Stimulated activated CD4-positive, alpha-beta T cell treated with anti-CD3 and anti-CD28 coated beads, Interleukin-4, amount 100 ng/mL, for 1 hour (primary cell): ENCODE data around the gene PLA2G4E.
A peak's percentile ranks its signal among the peaks of the same experiment; 100 is the strongest.

Experiments
- DNase-seq: peaks from one replicate; pipeline ENCODE4 v3.0.0-alpha.2; 2020

The PLA2G4E gene

DNA sequence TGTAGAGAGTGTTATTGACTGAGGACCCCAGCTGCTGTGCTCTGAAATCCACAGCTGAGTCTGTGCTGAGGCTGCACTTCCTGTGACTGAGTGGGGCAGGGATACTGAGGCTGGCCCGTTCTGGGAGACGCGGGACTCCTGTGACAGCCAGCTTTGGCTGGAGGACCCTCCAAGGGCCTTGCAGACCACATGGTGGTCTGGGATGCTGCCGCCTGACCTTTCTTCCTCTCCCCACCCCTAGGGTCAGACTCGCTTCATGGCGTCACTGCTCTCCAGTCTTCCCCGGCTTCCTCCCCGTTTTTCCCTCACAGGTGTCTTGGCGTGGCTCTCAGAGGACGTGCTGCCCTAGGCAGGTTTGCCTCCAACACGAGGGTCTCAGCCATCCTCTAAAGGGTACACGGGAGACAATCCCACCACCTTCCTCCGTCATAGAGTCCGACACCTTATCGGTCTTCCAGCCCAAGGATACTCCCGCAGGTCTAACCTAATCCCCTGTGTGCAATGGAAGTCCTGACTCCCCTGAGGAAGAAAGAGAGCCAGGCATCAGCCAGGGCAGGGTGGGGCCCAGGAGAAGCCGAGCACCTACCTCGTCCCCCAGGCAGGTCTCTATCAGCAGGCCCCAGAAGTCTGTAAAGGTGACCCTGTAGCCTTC is 28.6 kb downstream of the PLA2G4E start:
- DNase-seq = no peak

DNA sequence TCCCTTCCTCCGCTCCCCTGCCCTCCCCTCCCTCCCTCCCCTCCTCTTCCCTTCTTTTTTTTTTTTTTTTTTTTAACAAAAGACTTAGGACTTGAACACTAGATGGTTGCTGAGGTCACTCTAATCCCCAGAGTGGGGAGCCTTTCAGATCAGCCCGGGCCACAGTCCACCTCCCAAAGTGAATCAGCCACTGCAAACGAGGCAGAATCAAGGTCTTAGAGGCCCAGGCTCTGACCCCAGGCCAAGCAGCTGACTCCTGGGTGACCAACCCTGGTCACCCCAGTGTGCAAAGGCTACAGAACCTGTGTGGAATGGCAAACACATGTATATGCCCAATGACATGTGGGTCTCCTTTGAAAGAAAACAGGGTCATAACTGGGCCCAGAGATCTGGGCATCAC is 30.2 kb downstream of the PLA2G4E start:
- DNase-seq = no peak

DNA sequence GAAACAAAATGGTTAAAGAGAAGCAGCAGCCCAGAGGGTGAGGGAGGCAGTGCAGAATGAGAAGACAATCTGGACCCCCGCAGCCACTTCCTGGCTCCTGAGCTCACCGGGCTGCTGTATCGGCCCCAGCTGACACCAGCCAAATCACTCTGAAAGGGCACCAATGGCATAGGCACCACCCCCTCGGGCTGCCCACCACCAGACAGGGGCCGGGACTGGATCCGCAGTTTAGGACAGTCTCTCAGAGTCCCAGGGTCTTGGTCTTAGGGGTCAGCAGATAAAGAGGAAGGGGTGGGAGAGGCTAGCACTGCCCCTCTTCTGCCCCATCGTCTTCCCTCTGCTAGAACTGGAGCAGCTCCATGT is 30.6 kb downstream of the PLA2G4E start:
- DNase-seq = no peak

DNA sequence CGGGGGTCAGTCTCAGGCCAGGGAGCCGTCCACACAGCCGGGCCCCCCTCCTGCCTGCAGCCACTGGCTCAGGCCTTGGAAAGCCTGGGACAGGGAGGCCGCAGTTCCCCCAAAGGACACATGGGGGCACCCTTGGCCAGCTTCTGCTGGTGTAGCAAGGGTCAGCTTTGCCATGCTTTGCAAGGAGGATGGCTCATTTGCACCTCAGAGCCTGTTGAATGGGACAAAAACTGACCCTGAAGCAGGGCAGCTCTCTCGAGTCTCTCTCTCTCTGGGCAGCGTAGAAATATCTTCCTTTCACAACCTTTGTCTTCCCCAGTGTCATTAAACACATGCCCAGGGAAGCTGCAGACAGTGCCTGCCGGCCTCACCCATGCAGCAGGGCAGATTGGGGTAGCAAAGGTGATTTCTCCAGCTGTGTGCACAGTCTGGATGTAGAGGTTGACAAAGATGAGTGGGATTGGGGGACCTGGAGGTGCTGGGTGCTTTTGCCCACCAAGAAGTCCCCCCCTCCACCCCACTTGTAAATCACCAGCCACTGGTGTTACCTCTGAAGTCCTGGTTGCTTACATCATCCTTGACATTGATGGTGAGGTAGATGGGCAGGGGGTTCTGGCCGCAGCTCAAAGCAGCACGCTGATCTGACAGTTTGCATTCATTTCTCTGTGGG is 31.1 kb downstream of the PLA2G4E start:
- DNase-seq = peak; percentile 87

DNA sequence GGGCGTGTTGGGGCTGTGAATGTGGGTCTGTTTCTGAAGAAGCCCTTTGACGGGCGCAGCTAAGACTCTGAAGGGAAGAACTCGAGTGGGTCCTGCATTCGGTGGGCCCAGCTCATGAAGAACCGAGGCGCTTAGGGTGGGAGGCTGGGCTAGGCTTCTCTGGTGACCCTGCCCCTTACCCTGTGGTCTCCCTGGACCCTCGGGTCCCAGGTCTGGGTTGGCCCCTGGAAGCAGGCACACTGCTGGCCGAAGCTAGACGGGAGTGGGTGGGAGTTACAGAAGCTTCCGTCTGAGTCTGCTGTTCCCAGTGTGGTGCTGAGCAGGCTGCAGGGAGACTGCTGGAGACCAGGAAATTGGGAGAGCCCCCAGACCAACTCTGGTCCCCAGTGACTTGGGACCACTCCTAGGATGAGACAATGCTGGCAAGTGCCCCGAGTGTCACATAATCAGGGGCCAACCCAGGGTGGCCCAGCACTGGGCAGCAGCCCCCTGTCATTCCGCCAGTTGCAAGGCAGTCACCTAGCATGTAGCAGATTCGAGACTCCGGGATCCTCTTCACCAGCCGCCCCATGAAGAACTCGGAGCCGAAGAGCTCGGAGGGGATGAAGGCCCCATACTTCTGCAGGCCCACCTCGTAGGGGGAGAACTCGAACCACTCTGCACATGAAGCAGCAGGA is 31.8 kb downstream of the PLA2G4E start:
- DNase-seq = no peak

DNA sequence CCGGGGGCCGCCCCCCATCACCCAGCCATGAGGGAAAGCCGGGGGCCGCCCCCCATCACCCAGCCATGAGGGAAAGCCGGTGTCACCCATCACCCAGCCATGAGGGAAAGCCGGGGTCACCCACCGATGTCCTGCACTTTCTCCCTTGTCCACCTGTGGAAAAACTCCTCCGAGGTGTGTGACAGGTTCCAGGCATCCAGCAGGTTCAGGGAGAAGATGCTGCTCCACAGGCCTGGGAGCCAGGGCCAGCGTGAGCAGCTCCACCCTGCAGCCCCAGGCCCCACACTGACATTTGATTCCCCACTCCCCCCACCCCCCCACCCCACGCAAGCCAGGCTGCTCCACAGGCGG is 32.9 kb downstream of the PLA2G4E start:
- DNase-seq = no peak

DNA sequence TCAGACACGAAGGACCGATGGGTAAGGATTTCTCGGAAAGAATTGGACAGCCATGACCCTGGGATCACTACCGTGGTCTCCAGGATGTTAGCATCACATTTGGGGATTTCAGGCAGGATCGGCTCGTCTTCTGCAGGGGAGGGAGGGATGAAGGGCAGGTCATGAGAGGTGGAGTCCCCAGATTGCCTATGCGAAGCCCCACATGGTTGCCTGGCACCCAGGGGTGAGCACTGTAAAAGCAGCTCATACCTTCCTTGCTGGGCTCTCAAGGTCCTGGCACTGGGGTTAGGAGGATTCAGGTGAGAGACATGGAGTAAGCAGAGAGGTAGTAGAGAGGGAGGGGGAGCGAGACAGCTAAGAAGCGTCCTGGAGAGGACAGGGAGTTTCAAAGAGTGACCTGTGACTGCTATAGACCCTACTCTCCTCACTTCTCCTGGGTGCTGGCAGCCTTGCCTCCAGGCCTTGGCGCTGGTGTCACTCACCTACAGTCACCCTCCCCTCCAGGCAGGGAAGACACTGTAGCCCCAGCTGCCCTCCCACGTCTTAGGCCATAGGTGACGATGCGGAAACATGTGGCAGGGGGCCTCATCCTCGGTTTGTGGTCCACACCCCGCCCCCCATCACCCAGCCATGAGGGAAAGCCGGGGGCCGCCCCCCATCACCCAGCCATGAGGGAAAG is 33.5 kb downstream of the PLA2G4E start:
- no peak for DNase-seq

DNA sequence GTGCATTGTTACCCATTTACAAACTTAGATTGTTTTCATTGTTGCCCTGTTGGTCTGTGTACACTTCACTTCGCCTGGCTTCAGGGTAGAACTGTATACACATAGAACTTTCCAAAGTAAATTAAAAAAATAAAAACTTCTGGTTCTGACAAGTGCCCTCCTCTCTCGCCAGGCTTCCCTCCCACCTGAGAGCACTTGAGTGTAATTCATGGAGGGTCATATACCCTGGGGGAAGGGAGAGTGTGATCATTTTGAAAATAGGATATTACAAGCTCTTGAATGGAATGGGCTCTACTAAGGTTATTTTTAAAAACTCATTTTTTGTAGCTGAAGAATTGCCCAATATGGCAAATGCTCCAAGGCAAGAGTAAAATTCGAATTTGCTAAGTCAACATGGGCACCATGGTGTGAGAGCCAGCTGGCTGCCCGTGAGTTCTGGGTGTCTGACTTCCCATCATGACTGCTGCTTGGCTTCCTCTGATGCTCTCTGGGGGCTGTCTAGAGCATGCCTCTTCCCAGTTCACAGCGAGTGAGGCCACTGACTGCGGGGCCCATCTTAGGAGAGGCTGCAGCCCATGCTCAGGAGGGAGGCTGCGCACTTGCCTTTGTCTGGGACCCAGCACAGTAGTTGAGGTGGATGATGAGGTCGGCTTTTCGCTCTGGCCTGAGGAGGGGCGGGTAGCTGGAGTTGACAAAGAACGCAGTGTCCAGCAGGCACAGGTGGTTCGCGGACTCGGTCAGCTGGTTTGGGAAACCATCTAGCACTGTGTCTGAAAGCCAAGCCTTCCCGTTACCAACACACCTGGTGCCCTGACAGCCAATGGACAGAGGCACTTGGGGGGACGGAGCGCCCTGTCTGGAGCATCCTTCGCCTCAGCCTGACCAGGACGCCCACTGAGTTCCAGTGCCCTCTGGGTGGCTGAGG is 35.3 kb downstream of the PLA2G4E start:
- no peak for DNase-seq

DNA sequence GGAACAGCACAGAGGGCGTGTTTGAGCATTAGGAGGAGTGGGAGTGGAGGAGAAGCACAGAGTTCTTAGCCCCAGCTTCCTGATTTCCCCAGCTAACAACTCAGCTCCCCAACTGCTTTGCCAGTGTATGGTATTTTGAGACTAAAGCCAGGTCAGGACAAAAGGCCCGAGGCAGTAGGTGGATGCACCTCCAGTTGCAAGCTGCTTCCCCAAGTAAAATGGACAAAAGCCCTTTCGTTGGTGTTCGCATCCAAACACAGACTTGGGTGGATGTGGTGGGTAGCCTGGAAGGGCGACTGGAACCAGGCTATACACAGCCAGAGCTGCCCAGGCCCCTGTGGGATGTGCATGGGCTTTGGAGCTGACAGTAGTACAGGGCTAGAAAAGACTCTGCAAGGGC is 36.2 kb downstream of the PLA2G4E start:
- DNase-seq = no peak

DNA sequence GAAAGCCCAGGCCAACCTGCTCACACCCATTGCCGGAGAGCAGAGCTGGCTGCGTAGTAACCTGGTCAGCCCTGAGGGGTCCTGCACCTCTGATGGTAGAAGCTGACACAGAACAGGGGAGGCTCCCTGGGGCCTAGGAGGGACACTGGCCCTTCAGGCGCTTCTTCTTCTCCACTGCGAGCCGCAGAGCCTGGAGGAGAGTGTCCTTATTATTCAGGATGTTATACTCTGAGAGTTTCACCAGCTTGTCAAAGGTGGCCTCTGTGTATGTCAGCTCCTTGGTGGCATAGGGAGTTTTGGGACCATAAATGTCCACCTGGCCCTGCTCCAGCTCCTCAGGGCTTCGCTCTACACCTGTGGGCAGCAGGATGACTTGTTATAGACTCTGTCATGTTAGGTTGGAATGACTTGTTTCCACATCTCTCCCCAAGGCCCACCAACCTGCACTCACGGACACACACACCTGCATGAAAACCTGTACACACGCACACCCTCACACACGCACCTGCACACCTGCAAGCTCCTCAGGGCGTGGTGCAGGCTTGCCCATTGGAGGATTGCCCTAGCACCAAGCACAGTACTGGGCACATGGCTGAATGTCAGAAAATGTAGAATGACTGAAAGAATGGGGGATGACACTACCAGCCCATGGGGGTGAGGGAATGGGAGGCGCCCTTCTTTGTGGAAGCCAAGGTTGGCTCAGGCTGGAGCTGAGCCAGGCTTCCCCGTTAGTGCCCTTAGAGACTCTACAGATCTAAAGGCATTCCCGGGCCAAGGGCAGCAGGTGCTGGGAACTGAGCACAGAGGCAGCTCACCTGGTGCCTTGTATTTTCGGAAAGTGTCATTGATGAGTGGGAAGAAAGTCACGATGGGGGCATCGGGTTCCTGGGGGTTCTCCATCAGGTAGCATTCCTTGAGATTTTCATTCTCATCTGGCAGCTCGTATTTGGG is 36.9 kb downstream of the PLA2G4E start:
- no peak for DNase-seq

DNA sequence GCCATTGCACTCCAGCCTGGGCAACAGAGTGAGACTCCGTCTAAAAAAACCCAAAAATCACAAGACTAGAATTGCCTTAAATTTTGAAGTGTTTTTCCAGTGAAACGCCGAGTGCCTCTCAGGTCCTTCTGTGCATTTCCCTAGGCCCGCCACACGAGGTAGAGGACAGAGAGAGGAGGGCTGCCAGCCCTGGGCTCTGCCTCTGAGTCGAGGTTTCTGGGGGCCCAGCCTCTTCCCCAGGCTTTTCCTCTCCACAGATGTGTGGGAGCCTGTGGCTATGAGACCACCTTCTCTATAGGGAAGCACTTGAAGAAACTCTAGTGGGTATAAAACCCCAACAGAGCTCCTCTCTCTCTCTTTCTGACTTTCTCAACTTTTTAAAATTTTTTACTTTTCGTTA is 37.6 kb downstream of the PLA2G4E start:
- no peak for DNase-seq

DNA sequence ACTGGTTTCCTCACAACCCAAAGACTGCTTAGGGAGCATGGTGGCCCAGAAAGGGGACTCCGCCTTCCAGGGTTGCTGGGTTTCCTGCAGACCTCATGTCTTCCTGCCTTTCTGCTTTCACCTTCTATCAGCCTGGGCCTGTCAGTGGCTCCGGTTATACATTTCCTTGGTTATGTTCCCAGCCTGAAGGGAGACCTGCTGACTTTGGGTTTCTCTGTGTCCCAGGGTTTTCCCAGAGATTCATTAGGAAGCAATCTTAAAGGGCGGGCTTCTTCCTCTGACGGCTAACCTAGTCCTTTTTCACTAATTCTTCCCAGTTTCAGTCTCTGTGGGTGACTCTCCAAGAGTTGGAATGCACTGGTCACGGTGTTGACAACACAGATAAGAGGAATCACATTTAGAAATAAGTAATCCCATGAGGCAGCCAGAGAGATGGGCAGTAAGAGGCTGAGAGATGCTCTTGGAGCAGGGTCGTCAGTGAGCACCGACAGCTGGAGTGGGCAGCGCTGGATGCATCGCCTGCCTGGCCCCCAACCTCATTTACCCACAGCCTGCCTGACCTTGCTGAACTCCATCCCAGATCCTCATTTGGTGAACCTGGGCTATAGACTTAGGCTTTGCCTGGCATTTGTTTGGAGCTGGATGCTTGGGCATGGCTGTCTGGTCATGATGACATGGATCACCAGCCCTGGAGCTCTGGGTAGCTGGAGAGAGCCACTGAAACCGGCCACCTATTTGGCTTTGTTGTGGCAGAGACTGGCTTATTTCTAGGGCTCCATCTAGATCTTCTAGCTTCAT is 38.5 kb downstream of the PLA2G4E start:
- DNase-seq = no peak

DNA sequence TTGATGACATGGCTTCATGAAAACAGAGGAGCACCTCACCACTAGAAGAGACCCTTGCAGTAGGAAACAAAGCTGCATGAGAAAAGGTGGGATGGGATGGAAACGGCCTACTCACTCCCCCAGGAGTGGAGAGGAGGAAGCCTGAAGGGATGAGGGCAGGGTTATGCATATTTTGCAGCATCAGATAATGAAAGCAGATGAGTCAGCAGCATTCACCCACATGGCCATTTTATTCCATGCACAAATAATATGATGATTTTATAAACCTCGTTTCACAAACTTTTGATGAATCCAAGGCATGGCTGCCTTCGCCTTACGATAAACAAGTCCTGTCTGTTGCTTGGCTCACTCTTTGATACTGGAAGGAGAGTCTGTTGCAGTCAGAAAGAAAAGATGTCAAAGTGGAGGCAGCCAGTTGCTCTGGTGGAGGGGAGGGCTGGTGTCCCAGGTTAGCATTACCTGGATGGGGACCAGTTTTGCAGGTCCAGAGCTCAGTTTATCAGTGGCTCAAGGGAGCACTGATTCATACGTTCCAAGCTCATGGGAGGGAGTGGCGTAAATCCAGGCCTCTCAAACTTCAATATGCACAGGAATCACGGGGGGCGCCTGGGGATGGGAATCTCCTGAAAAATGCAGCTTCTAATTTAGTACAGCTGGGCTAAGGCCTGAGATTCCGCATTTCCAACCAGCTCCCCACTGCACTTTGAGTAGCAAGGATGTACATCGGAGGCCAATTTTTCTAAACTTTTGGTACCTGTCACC is 39.3 kb downstream of the PLA2G4E start:
- DNase-seq = no peak

DNA sequence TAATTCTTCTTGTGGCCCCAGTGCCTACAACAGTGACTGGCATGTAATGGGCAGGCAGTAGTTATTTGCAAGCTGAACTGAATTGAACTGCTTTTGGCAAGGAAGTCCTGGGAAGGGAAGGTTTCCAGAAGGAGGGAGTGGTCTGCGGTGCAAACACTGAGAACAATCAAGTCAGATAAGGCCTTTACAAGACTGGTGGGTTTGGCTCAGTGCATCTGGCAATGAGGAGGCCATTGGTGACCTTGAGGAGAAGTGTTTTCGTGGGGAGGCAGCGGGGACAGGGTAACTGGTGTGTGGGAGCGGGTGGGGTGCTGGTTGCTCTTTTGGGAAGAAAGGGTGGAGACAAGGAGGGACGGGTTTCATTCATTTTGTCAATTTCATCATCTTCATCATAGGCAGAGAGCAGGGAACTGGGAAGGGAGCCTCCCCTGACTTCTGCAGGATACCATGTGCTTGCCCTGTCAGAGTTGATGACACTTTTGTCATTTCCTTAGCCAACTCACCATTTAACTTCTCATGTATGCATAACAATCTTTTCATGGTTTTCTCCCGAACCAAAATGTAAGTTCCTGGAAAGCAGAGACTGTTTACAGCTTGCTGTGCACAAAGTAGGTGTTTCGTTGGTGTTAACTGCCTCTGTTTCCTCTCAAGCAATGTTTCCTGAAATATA is 40.1 kb downstream of the PLA2G4E start:
- no peak for DNase-seq

DNA sequence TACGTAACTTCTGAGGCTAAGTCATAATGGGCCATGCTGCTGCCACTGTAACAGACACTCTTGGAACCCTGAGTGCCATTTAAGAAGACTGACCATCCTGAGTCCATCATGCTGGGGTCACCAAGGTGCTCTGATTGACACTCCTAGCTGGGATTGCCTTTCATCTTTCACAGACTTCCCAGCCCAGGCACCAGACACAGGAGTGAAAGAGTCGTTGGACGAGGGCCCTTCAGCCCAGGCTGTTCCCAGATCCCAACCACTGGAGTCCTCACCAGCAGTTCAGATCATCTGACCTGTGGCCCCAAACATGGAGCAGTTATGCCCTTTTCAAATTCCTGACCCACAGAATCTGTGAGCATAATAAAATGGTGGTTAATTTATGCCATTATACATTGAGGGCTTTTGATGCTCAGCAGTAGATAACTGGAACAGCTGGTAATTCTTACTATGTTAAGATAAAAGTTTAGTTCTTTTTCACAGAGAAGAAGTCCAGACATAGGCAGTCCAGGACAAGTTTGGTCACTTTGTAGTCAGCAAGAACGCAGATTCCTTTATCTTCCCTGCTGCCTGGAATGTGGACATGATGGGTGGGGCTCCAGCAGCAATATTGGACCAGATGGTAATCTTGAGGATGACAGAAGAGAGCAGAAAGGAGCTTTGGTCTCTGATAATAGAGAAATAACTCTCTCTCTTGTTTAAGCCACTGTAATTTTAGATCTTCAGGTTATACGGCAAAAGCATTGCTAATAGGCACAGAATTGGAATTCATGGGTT is 41.2 kb downstream of the PLA2G4E start:
- no peak for DNase-seq

DNA sequence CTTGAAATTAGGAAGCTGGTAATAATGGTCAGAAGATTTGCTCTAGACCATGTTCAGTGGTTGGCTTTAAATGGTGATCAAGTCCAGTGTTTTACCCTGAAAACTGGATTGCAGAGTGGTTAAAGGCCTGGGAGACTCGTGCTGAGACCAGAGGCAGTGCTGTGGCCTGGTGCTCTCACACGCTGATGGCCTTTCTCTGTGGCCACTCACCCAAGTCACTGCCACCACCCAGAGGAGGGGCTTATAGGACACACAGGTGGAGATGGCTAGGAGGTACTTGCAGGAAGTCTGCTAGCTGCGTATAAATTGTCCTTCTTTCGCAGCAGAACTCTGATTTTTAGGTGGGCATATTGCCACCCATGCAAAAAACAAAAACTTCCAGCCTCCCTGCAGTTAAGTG is 42.3 kb downstream of the PLA2G4E start:
- DNase-seq = no peak

DNA sequence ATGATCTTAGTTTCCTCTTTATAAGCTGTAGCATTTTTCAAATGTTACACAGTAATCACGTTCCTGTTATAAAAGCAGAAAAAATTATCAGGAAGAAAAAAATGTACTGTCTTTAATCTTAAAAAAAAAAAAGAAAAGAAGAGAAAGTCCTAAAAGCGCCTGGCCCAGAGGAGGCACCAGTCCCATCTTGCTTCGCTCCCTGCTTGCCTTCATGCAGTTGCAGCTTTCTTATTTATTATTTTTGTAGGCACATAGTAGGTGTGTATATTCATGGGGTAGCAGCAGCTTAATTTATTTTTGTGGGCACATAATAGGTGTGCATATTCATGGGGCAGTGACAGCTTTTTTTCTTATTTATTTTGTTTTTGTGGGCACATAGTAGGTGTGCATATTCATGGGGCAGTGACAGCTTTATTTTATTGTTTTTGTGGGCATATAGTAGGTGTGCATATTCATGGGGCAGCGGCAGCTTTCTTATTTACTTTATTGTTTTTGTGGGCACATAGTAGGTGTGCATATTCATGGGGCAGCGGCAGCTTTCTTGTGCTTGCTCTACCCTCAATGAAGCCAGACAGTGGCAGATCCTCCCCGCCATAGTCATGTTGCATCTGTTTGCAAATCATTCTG is 43.0 kb downstream of the PLA2G4E start:
- DNase-seq = no peak

DNA sequence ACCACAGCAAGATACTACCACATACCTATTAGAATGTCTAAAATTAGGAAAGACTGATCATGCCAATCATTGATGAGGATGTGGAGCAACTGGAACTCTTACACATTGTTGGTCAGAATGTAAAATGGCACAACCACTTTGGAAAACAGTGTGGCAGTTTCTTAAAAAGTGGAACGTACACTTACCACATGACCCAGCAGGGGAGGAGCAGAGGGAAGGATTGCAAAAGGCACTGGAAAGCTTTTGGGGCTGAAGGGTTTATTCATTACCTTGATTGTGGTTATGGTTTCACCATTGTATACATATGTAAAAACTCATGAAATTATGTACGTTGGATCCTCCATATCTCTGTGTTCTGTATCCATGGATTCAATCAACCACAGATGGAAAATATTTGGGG is 45.2 kb downstream of the PLA2G4E start:
- DNase-seq = no peak
